MM.1S (cell line): Measurements from ENCODE around the gene UGT2B7.

Experiments
- DNase-seq: peaks from one replicate; pipeline ENCODE4 v3.0.0-alpha.2; 2015
- H2AFZ ChIP-seq: fragments of 300-600 bp; sonication (generic); 2 replicates; pipeline ENCODE4 v1.6.0; 2016; ENCODE audit warnings: antibody characterized with exemption, low read length
- H3F3A ChIP-seq: fragments of 300-600 bp; sonication (generic); 2 replicates; pipeline ENCODE4 v1.6.1; 2016; ENCODE audit warnings: mild to moderate bottlenecking, antibody characterized with exemption, low read length, moderate library complexity, mixed read lengths; ENCODE audit not compliant: insufficient read depth
- H3K27ac ChIP-seq: fragments of 300-600 bp; sonication (generic); 2 replicates; pipeline ENCODE4 v1.5.1; 2016; ENCODE audit warnings: mild to moderate bottlenecking, low read length
- H3K27me3 ChIP-seq: fragments of 300-600 bp; sonication (generic); replicated peaks from 2 replicates; pipeline ENCODE4 v1.6.0; 2016; ENCODE audit warnings: low read length; ENCODE audit not compliant: insufficient read depth
- H3K36me3 ChIP-seq: fragments of 300-600 bp; sonication (generic); replicated peaks from 2 replicates; pipeline ENCODE4 v1.6.1; 2016; ENCODE audit warnings: mild to moderate bottlenecking, low read length, mixed read lengths; ENCODE audit not compliant: insufficient read depth
- H3K4me1 ChIP-seq: fragments of 300-600 bp; sonication (generic); 2 replicates; pipeline ENCODE4 v1.6.1; 2016; ENCODE audit warnings: low read length, mixed read lengths
- H3K4me2 ChIP-seq: fragments of 300-600 bp; sonication (generic); 2 replicates; pipeline ENCODE4 v1.6.0; 2016; ENCODE audit warnings: low read depth, low read length
- H3K4me3 ChIP-seq: fragments of 300-600 bp; sonication (generic); 2 replicates; pipeline ENCODE4 v1.5.1; 2016; ENCODE audit warnings: low read length, mixed read lengths
- H3K79me2 ChIP-seq: fragments of 300-600 bp; sonication (generic); 2 replicates; pipeline ENCODE4 v1.6.1; 2016; ENCODE audit warnings: mixed run types, low read length, mixed read lengths
- H3K9ac ChIP-seq: fragments of 300-600 bp; sonication (generic); 2 replicates; pipeline ENCODE4 v1.6.1; 2016; ENCODE audit warnings: low read length, mixed read lengths
- H3K9me2 ChIP-seq: fragments of 300-600 bp; sonication (generic); replicated peaks from 2 replicates; pipeline ENCODE4 v1.6.1; 2016; ENCODE audit warnings: mild to moderate bottlenecking, low read length, mixed read lengths; ENCODE audit not compliant: insufficient read depth
- H3K9me3 ChIP-seq: fragments of 300-600 bp; sonication (generic); replicated peaks from 2 replicates; pipeline ENCODE4 v1.6.1; 2016; ENCODE audit warnings: mild to moderate bottlenecking, low read length, mixed read lengths; ENCODE audit not compliant: insufficient read depth
- H4K20me1 ChIP-seq: fragments of 300-600 bp; sonication (generic); 2 replicates; pipeline ENCODE4 v1.6.1; 2016; ENCODE audit warnings: mild to moderate bottlenecking, low read length, moderate library complexity, mixed read lengths; ENCODE audit not compliant: insufficient read depth
- EZH2 ChIP-seq: fragments of 300-600 bp; sonication (generic); optimal IDR thresholded peaks from 2 replicates; pipeline ENCODE3; 2017; ENCODE audit warnings: low read depth, mild to moderate bottlenecking, antibody characterized with exemption, low read length, mixed read lengths
- EZH2phosphoT487 ChIP-seq: fragments of 300-600 bp; sonication (generic); IDR thresholded peaks from 2 replicates; pipeline ENCODE4 v1.6.1; 2018; ENCODE audit warnings: antibody characterized with exemption, low read length
- TF ChIP-seq, protein P1 (sequence below): fragments of 300-600 bp; sonication (generic); IDR thresholded peaks from 2 replicates; pipeline ENCODE4 v1.5.1; 2016; ENCODE audit warnings: antibody characterized with exemption, low read length, mixed read lengths

The UGT2B7 gene

DNA sequence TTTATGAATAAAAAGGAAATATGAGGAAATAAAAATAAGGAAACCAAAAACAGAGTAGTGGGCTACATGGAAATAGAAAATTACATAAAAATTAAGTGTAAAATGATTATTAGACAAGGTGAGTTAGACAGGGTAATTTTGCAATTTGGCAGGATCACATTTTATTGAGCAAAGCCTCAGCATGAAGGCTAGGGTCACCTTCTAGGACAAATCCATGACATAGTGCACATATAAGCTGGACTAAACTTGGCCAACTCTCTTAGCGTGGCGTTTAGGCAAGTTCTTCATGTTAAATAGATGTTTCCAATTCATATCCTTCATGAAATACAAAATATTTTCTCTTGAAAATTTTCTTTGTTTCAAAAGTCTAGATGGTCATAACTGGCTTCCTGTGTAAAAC is 25.7 kb upstream of the UGT2B7 start:
- H3K27me3 ChIP-seq = no peaks in the 10 kb centered on the region
- no peak for DNase-seq
- H2AFZ ChIP-seq = no peak overlapping the region
- no peaks in the 10 kb centered on the region for H4K20me1 ChIP-seq
- no peak overlapping the region for H3K4me3 ChIP-seq
- no peaks in the 10 kb centered on the region for H3K4me1 ChIP-seq
- no peak overlapping the region for H3K4me2 ChIP-seq
- H3K9me2 ChIP-seq = no peaks in the 10 kb centered on the region
- no peaks in the 10 kb centered on the region for H3F3A ChIP-seq
- no peak overlapping the region for H3K27ac ChIP-seq
- no peaks in the 10 kb centered on the region for H3K79me2 ChIP-seq
- TF ChIP-seq EZH2phosphoT487 (no peak), EZH2 (no peak)
- TF ChIP-seq, protein P1, sequence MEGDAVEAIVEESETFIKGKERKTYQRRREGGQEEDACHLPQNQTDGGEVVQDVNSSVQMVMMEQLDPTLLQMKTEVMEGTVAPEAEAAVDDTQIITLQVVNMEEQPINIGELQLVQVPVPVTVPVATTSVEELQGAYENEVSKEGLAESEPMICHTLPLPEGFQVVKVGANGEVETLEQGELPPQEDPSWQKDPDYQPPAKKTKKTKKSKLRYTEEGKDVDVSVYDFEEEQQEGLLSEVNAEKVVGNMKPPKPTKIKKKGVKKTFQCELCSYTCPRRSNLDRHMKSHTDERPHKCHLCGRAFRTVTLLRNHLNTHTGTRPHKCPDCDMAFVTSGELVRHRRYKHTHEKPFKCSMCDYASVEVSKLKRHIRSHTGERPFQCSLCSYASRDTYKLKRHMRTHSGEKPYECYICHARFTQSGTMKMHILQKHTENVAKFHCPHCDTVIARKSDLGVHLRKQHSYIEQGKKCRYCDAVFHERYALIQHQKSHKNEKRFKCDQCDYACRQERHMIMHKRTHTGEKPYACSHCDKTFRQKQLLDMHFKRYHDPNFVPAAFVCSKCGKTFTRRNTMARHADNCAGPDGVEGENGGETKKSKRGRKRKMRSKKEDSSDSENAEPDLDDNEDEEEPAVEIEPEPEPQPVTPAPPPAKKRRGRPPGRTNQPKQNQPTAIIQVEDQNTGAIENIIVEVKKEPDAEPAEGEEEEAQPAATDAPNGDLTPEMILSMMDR = no peak
- H3K9me3 ChIP-seq = no peaks in the 10 kb centered on the region
- no peak overlapping the region for H3K9ac ChIP-seq
- no peaks in the 10 kb centered on the region for H3K36me3 ChIP-seq

DNA sequence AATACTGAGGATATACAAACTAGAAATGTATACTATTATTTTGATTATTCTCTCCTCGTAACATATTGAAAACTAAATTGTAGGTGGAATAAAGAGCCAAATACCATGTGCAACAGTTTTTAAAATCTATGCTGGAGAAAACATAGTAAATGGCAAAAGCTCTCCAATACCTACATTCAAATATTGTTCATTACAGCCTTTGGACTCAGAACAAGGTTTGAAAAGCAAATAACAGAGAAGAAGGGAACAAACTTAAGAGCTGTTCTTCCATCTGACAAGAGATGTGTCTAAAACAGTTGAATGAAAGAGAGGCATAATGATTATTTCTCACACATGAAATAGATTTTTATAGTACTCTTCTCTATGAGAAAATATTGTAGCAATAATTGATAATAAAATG is 25.0 kb upstream of the UGT2B7 start:
- Histone ChIP-seq H3K79me2 (no peaks in the 10 kb centered on the region), H2AFZ (no peak overlapping the region), H3K36me3 (no peaks in the 10 kb centered on the region), H3K27ac (no peak overlapping the region), H3K4me1 (no peaks in the 10 kb centered on the region), H3K9me2 (no peaks in the 10 kb centered on the region), H3K4me3 (no peak overlapping the region), H4K20me1 (no peaks in the 10 kb centered on the region), H3K9ac (no peak overlapping the region), H3K4me2 (no peak overlapping the region), H3K27me3 (no peaks in the 10 kb centered on the region), H3F3A (no peaks in the 10 kb centered on the region), H3K9me3 (no peaks in the 10 kb centered on the region)
- TF ChIP-seq EZH2phosphoT487 (no peak), EZH2 (no peak)
- TF ChIP-seq, protein P1 = no peak
- DNase-seq = no peak

GRCh38 chr4:69073375-69073774 is 22.9 kb upstream of the UGT2B7 start:
- Histone ChIP-seq H3K79me2 (no peaks in the 10 kb centered on the region), H3K9ac (no peak overlapping the region), H3K9me3 (no peaks in the 10 kb centered on the region), H3K4me2 (no peak overlapping the region), H4K20me1 (no peaks in the 10 kb centered on the region), H3F3A (no peaks in the 10 kb centered on the region), H3K27ac (no peak overlapping the region), H3K36me3 (no peaks in the 10 kb centered on the region), H3K9me2 (no peaks in the 10 kb centered on the region), H3K27me3 (no peaks in the 10 kb centered on the region), H2AFZ (no peak overlapping the region), H3K4me1 (no peaks in the 10 kb centered on the region), H3K4me3 (no peak overlapping the region)
- TF ChIP-seq, protein P1 = no peak
- TF ChIP-seq EZH2phosphoT487 (no peak), EZH2 (no peak)
- no peak for DNase-seq
